Body of pancreas (tissue), 4 donors: ENCODE measurements around the gene NEDD4.
"Not testable (repeated sequence)": the region's sequence is repeated elsewhere in the genome, so short reads cannot be mapped to it uniquely, and the experiment has no call there.

Source experiments
- POLR2A ChIP-seq, 3 donors: fragments of 450-650 bp; IDR thresholded peaks; one replicate each; pipeline ENCODE4 v1.6.1; 2016; ENCODE audit warnings: antibody characterized with exemption in 3 of 3, mild to moderate bottlenecking in 2 of 3
- TF ChIP-seq, protein P1 (sequence below), 7 experiments: fragments of 450-650 bp in 4 of 7; fragments of 200-600 bp in 3 of 7; sonication (generic) in 3 of 7; IDR thresholded peaks; one replicate each; pipeline ENCODE4 v1.5.1; 2016 to 2019; ENCODE audit warnings: antibody characterized with exemption in 7 of 7

DNA sequence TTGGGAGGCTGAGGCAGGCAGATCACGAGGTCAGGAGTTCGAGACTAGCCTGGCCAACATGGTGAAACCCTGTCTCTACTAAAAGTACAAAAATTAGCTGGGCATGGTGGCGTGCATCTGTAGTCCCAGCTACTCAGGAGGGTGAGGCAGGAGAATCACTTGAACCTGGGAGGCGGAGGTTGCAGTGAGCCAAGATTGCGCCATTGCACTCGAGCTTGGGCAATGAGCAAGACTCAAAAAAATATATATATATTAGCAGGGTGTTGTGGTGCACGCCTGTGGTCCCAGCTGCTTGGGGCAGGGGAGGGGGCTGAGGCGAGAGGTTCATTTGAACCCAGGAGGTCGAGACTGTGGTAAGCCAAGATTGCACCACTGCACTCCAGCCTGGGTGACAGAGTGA lies 207.8 kb downstream of the NEDD4 start:
- TF ChIP-seq, protein P1, sequence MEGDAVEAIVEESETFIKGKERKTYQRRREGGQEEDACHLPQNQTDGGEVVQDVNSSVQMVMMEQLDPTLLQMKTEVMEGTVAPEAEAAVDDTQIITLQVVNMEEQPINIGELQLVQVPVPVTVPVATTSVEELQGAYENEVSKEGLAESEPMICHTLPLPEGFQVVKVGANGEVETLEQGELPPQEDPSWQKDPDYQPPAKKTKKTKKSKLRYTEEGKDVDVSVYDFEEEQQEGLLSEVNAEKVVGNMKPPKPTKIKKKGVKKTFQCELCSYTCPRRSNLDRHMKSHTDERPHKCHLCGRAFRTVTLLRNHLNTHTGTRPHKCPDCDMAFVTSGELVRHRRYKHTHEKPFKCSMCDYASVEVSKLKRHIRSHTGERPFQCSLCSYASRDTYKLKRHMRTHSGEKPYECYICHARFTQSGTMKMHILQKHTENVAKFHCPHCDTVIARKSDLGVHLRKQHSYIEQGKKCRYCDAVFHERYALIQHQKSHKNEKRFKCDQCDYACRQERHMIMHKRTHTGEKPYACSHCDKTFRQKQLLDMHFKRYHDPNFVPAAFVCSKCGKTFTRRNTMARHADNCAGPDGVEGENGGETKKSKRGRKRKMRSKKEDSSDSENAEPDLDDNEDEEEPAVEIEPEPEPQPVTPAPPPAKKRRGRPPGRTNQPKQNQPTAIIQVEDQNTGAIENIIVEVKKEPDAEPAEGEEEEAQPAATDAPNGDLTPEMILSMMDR (IDR thresholded peaks at IDR 0.05) = not testable (repeated sequence)
- TF ChIP-seq POLR2A (IDR thresholded peaks at IDR 0.05) = not testable (repeated sequence)
